Heart right ventricle (tissue), 16 donors: ENCODE measurements around the gene LMNA. TPM values are rescaled to one million over a fixed set of nuclear protein-coding genes. Genes with fewer than 3 reads are reported as not detected.
A peak's percentile ranks its signal among the peaks of the same experiment; 100 is the strongest.

ENCODE experiments used
- ATAC-seq, 8 donors: fragments of 200-7000 bp; cut with Tn5 transposase; one replicate each; pipeline ENCODE4 v1.9.1; 2020; ENCODE audit warnings: mild to moderate bottlenecking in 8 of 8, moderate library complexity in 8 of 8, moderate number of reproducible peaks in 1 of 8
- DNase-seq, 2 donors: peaks; one replicate each; pipeline ENCODE4 v3.0.0-alpha.2; 2020
- H3K27ac ChIP-seq, 10 donors: fragments of 200-600 bp; sonication (generic) in 2 of 10; one replicate each; pipeline versions ENCODE4 v1.5.0 to v1.8.0; 2020 to 2022; ENCODE audit warnings: mild to moderate bottlenecking in 3 of 10
- H3K27me3 ChIP-seq, 7 donors: fragments of 200-600 bp; one replicate each; pipeline ENCODE4 v1.8.0; 2021 to 2022; ENCODE audit warnings: mild to moderate bottlenecking in 2 of 7
- H3K36me3 ChIP-seq, 9 donors: fragments of 200-600 bp; sonication (generic) in 1 of 9; one replicate each; pipeline versions ENCODE4 v1.5.0 to v1.8.0; 2020 to 2022; ENCODE audit warnings: mild to moderate bottlenecking in 2 of 9
- H3K4me1 ChIP-seq, 9 donors: fragments of 200-600 bp; sonication (generic) in 1 of 9; one replicate each; pipeline versions ENCODE4 v1.5.0 to v1.8.0; 2020 to 2022; ENCODE audit warnings: mild to moderate bottlenecking in 4 of 9
- H3K4me3 ChIP-seq, 10 donors: fragments of 200-600 bp; sonication (generic) in 2 of 10; one replicate each; pipeline versions ENCODE4 v1.5.0 to v1.8.0; 2020 to 2022; ENCODE audit warnings: mild to moderate bottlenecking in 7 of 10, moderate library complexity in 2 of 10
- H3K9me3 ChIP-seq, 11 donors: fragments of 200-600 bp in 10 of 11; sonication (generic) in 2 of 11; one replicate each; pipeline versions ENCODE4 v1.5.0 to v1.8.0; 2013 to 2022; ENCODE audit warnings: mild to moderate bottlenecking in 2 of 11, control low read depth in 1 of 11, moderate library complexity in 1 of 11
- WGBS, 2 donors: extraction: QIAGEN DNeasy Blood & Tissue Kit; methylation state at CpG; one replicate each; pipeline ENCODE4 v1.1.7; 2013; ENCODE audit warnings: inconsistent platforms in 1 of 2; 5-methylcytosine and 5-hydroxymethylcytosine counted together
- intact Hi-C, 10 donors: fragments of 100-400 bp; cut with DNase I; formaldehyde crosslinking; loops; one replicate each; pipeline versions ENCODE4 v1.11.1 to v1.14.2; 2022
- polyA plus RNA-seq, 2 donors: library from polyadenylated mRNA; stranded (reverse); fragments of 200-250 nt; gene quantifications; one replicate each; pipeline ENCODE4 v1.2.3, GENCODE V29; 2013
- total RNA-seq, 10 donors: library from RNA; stranded (reverse); fragmentation: NEBNext Ultra II Directional in 3 of 10; extraction: Animal tissue kit (Norgen Biotek cat#: 25700) in 3 of 10; gene quantifications; one replicate each; pipeline versions ENCODE4 v1.2.1 to v1.2.4, GENCODE V29; 2021 to 2023
- TF ChIP-seq, protein P1 (sequence below), 9 donors: fragments of 200-600 bp; sonication (generic) in 2 of 9; IDR thresholded peaks; one replicate each; pipeline versions ENCODE4 v1.5.0 to v1.8.0; 2021 to 2022; ENCODE audit warnings: antibody characterized with exemption in 9 of 9, mild to moderate bottlenecking in 5 of 9, moderate library complexity in 1 of 9
- donor health status: Arrhythmogenic right ventricular cardiomyopathy.
- donor health status: ischemic (EF 13 %, LVEDD 7.1; RV severe dilation, severe dysfunction).
- donor health status: healthy with polysubstance abuse.
- donor health status: DM: no; HTN: yes; CAD: no.
- donor health status: DM: no; HTN: no; CAD: no.
- donor health status: ischemic (EF 25% LVEDD 6.9; RV normal size, moderate dysfunction).
- donor health status: ischemic (EF 25% LVEDD 5.7; RV mildly dilated, moderate dysfunction).
- donor health status: healthy.
- donor health status: DM: yes; HTN: yes; CAD: no.
- donor health status: Ischemic cardiomyopathy.
- donor health status: ischemic (EF 35%, LVEDD 5.7; RV mildly dilated, moderate dysfunction).
- donor health status: nonischemic (EF 11% LVEDD 7.7; RV severe dilation, severe dysfunction).
- donor health status: DM: yes; HTN: yes; CAD: no.
- donor health status: PGD.
- donor health status: ischemic (EF 29% LVEDD 5.4; RV normal size, mild dysfunction).
- donor health status: nonischemic (EF 23%, LVEDD 6.1; RV moderate dilation, normal function).

The LMNA gene
- total and polyA plus RNA-seq, 12 donors = 213 to 554 (median 277) TPM

DNA sequence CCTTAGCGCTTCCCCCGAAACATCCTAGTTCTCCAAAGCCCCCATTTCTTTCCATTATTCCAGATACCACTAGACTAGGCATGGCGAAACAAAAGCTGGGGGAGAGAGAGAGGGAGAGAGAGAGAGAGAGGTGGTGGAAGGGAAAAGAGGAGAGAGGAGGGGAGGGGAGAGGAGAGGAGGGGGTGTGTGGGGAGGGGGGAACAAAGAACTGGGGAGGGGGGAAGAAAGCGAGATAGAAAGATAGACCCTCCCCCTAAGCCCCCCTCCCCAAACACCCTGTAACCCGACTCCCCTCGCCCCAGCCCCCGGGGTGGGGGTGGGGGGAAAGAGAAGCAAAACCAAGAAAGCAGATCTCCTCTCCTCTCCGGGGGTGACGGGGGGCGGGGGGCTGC lies 32.6 kb upstream of the LMNA start:
- no peak for DNase-seq
- Histone ChIP-seq H3K36me3 (no peaks in the 10 kb centered on the region), H3K27ac (peak overlapping the region in 3 of 10 donors; percentile 26 to 68 (median 62)), H3K9me3 (no peaks in the 10 kb centered on the region), H3K4me1 (peaks cover 4 to 37% (median 23%) of the 10 kb centered on the region in 9 donors), H3K4me3 (peak overlapping the region; percentile 67 to 90 (median 79)), H3K27me3 (peaks cover 0 to 31% (median 0%) of the 10 kb centered on the region in 7 donors)
- TF ChIP-seq, protein P1, sequence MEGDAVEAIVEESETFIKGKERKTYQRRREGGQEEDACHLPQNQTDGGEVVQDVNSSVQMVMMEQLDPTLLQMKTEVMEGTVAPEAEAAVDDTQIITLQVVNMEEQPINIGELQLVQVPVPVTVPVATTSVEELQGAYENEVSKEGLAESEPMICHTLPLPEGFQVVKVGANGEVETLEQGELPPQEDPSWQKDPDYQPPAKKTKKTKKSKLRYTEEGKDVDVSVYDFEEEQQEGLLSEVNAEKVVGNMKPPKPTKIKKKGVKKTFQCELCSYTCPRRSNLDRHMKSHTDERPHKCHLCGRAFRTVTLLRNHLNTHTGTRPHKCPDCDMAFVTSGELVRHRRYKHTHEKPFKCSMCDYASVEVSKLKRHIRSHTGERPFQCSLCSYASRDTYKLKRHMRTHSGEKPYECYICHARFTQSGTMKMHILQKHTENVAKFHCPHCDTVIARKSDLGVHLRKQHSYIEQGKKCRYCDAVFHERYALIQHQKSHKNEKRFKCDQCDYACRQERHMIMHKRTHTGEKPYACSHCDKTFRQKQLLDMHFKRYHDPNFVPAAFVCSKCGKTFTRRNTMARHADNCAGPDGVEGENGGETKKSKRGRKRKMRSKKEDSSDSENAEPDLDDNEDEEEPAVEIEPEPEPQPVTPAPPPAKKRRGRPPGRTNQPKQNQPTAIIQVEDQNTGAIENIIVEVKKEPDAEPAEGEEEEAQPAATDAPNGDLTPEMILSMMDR (IDR thresholded peaks at IDR 0.05) = no peak
- WGBS, 2 donors = 1 to 3% methylated on average over 8 to 9 of the region's 10 CpGs
- peak in 1 of 8 donors; percentile 0 for ATAC-seq
- intact Hi-C loops = no loop called here

DNA sequence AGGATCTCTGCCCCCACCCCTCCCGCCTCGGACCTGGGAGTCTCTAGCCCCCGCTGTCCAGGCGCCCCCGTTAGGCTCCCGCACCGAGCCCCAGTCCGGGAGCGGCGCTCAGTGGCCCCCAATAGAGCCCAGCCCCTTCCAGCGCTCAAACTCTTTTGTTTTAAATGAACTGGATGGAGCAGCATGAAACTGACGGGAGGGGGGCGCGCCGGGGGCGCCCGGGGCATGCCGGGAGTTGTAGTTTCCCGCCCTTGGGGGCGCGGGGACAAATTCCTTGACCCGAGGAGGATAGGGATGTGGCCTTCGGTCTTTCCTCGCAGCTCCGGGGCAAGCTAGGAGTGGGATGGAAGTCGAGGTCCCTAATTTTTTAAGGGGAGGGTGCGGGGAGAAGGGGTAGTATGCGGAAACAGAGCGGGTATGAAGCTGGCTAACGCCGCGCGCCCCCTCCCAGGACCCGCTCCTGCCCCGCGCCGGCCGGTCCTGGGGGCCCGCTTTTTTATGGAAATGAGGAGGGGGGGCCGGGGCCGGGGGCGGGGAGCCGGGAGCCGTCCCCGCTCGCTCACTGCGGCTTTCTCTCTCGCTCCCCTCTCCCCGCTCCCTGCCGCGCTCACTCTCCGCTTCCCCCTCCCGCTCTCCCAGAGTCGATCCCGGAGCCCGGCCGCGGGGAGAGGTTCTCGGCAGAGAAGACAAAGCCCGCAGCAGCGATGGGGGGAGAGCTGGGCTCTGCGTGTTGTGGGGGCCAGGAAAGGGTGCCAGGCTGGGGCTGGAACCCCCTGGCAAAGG lies 32.0 kb upstream of the LMNA start, which contains the start of gene MEX3A:
TSS of gene MEX3A (minus strand) at position 157 of the 783 bp plus-strand sequence. CDS start 467 bp downstream, outside the sequence.
- Histone ChIP-seq H3K27me3 (peaks cover 0 to 31% (median 0%) of the 10 kb centered on the region in 7 donors), H3K27ac (peak within 1 kb of the TSS in 7 of 10 donors; percentile 6 to 73 (median 58)), H3K4me3 (peak within 1 kb of the TSS; percentile 67 to 90 (median 79)), H3K36me3 (no peaks in the 10 kb centered on the region), H3K9me3 (no peaks in the 10 kb centered on the region), H3K4me1 (peaks cover 4 to 40% (median 23%) of the 10 kb centered on the region in 9 donors)
- intact Hi-C loops = no loop called here
- TF ChIP-seq, protein P1 (IDR thresholded peaks at IDR 0.05) = no peak
- DNase-seq = peak; percentile 76 to 78
- 0 to 1% methylated on average over 50 to 62 of the region's 62 CpGs for WGBS, 2 donors
- ATAC-seq = peak; percentile 80 to 88 (median 86)

DNA sequence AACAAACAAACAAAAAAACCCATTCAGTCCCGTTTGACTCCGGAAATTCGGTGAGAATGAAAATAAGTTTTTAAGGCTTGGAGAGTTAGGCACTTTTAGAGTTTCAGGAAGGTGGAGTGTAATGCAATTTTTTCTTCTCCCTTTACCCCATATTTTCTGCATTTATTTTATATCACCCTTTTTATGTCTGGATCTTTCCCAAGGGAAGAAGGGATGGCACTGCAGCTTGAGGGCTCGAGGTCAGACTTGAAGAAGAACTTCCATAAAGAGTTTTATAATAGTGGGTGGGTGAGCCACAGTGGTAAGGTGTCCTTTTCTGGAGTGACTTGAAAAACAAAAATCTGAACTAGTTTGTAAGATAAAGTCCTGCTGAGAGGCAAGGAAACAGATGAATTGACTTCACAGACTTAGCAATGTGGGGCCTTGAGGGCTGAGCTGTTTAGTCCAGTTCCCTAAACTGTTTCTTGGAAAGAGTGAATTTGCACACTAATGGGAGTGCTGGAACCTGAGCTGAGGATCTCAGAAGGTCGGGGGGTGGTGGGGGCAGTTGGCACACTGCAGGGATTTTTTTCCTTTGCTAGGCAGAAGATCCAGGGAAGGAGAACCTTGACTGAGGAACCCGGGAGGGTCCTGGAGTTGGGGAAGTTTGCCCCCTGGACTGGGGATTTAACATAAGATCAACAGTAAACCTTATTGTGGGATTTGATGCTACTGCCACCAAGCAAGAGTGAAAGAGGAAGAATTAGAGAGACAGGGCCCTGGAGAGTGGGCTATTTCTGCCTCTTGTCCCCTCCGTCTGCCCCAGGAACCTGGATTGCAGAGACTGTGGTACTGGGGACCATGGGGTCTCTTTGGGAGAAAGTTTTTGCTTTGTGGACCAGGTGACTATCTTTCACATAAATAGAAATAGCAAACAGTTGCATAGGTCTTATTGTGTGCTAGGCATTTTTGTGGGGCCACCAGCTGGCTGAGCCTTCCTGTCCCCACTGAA lies 30.4 kb upstream of the LMNA start:
- no peak for DNase-seq
- H3K27ac ChIP-seq = no peak overlapping the region
- WGBS, 2 donors = 60 to 62% methylated on average over 7 of the region's 7 CpGs

More for the DNA sequence above, 30.4 kb upstream of the LMNA start:
- no peaks in the 10 kb centered on the region for H3K9me3 ChIP-seq
- H3K4me3 ChIP-seq = peak overlapping the region in 2 of 10 donors; percentile 75 to 90
- peaks cover 0 to 31% (median 0%) of the 10 kb centered on the region in 7 donors for H3K27me3 ChIP-seq
- H3K4me1 ChIP-seq = peaks cover 4 to 40% (median 23%) of the 10 kb centered on the region in 9 donors
- H3K36me3 ChIP-seq = no peaks in the 10 kb centered on the region
- TF ChIP-seq, protein P1 (IDR thresholded peaks at IDR 0.05) = no peak
- intact Hi-C loops = no loop called here
- ATAC-seq = no peak
